ENCODE measurements around the gene MUTYH.

The MUTYH gene

GRCh38 chr1:45348609-45348965, 8.3 kb upstream of the MUTYH start:
- DNase-seq: no peak

- no peak for DNase-seq
These were observed 7.8 kb upstream of the MUTYH start for GRCh38 chr1:45348020-45348419.

GRCh38 chr1:45346473-45346872, 6.2 kb upstream of the MUTYH start:
- no peak for DNase-seq

- no peak for DNase-seq
These were observed 4.8 kb upstream of the MUTYH start for GRCh38 chr1:45345014-45345413.

DNA sequence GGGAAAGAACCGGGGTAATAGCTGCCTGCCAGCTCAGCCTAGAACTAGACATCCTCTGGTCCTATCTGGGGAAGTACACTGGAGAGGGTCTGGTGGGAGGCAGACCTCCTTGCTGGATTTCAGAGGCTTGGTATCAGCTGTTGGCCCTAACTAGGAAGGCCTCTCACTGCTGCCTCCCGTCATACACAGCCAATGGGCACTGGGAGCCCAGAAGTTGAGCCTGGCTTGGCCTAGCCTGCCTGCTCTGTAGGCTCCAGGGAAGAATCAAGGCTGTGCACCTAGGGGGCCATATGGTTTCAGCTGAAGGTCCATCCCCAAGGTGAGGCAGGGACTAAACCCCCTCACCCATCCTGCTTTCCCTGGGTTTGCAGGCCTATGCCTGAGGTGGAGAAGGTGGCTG, 4.3 kb upstream of the MUTYH start:
- DNase-seq: no peak

DNA sequence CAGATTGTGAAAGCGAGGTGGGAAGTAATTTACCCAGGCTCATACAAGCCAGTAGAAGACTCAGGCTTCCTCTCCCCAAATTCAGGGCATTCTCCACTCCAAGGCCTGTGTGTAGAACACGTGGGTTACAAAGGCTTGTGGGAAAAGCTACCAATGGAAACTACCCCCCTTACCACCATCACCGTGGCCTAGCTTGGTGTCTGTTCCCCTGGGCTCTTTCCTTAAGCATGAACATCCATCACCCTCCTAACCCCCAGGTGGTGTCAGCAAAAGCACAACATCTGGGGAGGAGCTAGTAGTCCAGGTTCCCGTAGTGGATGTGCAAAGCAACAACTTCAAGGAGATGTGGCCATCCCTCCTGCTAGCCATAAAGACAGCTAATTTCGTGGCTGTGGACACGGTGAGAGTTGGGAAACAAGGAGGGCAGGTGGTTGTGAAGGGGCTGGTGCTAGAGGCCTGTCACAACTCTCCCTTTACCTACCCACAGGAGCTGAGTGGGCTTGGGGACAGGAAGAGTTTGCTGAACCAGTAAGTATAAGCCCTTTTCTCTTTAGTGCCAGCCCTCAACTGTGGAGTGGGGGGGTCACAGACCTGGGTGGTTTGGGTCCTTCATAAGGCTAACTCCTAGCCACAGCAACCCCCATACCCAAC, 701 bp upstream of the MUTYH start:
- DNase-seq: peak; percentile 19

- no peak for DNase-seq
These were observed 2.5 kb downstream of the MUTYH start for GRCh38 chr1:45337630-45338325.

DNA sequence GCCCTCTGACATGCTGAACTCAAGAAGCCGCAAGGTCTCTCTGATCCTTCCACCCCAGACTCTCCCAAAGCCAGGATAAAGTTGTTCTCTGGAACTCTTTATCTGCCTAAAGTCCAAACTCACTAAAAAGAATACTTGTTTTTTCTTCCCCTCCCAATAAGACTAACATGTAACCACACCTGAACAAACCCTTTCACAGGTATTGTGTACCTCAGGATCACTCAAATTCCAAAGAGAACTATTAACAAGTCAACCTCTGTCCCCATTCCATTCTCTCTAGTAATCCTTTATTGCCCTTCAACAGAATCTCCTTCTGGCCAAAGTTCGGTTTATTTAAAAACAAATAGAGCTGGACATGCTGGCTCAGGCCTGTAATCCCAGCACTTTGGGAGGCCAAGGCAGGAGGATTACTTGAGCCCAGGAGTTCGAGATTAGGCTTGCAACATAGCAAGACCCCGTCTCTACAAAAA, 4.3 kb downstream of the MUTYH start:
- DNase-seq: no peak

- DNase-seq: no peak
These were observed 5.7 kb downstream of the MUTYH start for GRCh38 chr1:45334308-45335245.

DNA sequence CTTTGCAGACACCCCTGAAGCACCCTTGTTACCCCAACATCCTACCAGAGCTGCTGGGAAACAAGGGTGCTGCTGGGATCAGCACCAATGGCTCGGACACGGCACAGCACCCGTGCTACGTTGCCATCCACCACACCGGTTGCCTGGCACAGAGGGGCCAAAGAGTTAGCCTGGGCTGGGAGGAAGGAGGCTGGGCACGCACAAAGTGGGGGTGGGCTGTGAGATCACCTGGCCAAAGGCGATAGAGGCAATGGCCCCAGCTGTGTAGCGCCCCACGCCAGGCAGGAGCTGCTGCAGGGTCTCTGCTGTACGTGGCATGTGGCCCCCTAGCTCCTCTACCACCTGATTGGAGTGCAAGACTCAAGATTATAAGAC, 7.9 kb downstream of the MUTYH start:
- no peak for DNase-seq

DNA sequence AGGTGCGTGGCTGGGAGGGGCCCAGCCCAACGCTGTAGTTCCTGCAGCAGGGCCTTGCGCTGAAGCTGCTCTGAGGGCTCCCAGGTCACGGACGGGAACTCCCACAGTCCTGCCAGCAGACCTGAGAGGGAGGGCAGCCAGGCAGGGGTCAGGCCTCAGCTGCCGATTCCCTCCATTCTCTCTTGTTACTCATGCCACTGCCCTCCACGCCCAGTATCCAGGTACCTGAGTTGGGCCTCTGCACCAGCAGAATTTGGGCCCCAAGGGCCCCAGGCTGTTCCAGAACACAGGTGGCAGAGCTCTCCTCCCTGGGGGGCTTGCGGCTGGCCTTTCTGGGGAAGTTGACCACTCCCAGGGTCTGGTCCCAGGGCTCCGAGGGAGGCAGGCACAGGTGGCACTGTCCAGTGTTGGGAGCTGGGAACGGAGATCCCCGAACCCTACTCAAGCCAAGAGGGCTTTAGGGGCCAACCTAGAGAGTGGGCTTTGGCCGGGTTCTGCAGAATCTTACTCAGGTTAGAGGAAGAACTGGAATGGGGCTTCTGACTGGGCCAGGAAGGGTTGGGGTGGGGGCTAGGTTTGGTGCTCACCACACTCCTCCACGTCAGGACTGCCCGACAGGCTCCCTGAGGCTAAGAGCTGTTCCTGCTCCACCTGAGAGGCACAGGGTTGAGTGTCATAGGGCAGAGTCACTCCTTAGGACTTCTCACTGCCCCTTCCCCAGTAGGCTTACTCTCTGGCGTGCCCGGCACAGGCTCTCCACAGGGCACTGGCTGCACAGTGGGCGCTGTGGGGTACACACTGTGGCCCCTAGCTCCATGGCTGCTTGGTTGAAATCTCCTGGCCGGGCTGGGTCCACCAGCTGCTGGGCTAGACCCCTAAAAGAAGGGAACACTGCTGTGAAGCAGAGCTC, 8.5 kb downstream of the MUTYH start:
- DNase-seq: no peak

GRCh38 chr1:45329445-45329844, 10.8 kb downstream of the MUTYH start:
- no peak for DNase-seq

DNA sequence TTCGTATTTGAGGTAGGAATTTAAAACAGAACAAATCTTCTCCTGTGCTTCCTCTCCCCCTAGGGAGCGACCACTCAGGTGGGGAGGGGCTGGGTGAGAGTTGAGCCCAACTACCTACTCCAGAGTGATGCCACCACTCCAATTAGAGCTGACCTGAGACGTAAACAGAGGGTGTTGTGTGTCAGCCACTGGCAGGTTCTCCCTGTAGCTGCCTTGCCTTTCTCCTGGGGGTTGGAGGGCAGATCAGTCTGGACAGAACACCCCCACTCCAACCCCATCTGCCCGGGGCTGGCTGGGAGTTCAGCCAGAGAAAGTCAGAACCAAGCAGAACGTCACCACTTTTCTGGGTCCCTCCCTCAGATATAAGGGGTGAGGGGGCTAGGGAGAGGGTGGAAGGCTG, 11.6 kb downstream of the MUTYH start:
- DNase-seq: no peak

DNA sequence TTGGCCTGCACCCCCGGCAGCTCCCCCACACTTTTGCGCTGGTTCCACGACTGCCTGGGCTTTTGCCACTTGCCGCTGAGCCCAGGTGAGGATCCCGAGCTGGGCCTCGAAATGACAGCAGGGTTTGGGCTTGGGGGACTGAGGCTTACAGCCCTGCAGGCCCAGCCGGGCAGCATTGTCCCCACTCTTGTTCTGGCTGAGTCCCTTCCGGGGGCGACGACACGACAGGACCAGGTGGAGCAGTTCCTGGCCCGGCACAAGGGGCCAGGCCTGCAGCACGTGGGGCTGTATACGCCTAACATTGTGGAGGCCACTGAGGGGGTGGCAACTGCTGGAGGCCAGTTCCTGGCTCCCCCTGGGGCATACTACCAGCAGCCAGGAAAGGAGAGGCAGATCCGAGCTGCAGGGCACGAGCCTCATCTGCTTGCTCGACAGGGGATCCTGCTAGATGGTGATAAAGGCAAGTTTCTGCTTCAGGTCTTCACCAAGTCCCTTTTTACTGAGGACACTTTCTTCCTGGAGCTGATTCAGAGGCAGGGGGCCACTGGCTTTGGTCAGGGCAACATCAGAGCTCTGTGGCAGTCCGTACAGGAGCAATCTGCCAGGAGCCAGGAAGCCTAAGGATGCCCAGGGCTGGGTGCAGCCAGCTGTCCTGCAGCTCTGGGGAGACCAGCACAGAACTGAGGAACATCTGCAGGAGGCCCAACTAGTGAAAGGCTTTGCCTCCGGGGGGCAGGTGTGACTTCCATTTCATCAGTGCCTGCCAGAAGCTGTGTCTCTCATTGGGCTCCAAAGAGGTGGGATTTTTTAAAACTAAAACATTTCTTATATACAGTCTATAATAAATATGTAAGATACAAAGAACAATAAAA, 12.4 kb downstream of the MUTYH start:
- DNase-seq: no peak

- DNase-seq: peak; percentile 61
These were observed 13.3 kb downstream of the MUTYH start, which contains the start of gene HPDL for GRCh38 chr1:45326627-45327623. Gene HPDL, plus strand, starts transcription at chr1:45326895. Its CDS starts 254 bp downstream, at chr1:45327149.

DNA sequence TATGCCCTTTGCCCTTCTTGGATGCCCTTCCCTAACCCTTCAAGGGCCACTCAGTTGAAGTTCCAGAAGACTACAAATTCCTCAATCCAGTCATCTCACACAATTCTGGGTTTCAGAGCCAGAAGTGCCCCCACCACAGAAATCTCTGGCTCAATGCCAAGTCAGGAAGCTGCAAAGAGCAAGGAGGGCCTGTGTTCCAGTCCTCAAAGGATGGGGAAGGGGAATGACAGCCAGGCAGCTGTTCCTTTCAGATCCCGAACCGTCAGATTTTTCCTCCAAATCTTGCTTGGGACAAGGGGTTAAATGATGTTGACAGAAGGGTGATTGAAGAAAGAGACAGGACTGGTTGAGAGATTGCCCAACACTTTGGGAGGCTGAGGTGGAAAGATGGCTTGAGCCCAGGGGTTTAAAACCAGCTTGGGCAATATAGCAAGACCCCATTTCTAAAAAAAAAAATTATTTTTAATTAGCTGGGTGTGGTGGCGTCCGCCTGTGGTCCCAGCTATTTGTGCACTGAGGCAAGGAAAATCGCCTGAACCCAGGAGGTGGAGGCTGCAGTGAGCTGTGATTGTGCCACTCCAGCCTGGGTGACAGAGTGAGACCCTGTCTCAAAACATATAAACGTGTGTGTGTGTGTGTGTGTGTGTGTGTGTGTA, 14.3 kb downstream of the MUTYH start:
- no peak for DNase-seq

DNA sequence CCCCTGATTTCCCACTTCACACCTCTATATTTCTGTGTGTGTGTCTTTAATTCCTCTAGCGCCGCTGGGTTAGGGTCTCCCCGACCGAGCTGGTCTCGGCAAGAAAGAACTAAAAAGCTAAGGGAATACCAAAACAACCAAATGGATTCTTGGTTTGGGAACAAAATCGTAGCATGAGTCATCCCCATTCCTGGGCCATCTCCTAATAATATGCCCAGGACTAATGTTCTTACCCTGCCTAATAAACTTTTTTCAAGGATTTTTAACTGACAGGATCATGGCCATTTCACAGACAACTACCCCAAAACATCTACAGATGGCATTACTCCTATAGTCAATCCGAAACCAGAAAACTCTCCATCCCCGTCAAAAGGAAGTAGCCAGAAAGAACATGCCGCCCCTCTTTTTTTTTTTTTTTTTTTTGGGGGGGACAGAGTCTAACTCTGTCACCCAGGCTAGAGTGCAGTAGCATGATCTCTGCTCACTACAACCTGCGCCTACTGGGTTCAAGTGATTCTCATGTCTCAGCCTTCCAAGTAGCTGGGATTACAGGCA, 17.7 kb downstream of the MUTYH start:
- DNase-seq: no peak

DNA sequence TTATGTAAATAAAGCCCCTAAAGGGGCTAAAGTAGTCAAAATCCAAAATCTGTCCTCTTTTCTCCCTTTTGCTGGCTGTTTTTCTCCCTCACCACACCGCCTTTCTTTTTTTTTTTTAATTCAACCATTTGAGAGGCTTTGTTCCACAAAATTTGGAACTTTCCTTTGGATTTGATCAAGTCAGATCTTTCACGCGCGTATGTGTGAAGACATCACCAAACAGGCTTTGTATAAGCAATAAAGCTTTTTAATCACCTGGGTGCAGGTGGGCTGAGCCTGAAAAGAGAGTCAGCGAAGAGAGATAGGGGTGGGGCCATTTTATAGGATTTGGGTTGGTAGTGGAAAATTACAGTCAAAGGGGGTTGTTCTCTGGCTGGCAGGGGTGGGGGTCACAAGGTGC, 18.8 kb downstream of the MUTYH start:
- no peak for DNase-seq

- no peak for DNase-seq
These were observed 20.5 kb downstream of the MUTYH start for GRCh38 chr1:45319761-45320160.

Measured in CD4-positive, alpha-beta T cell treated with Interleukin-12 subunit alpha and Interleukin-12 subunit beta, for 1 hour (primary cell).